A673 (cell line): Measurements from ENCODE around the gene ZNF280A. TPM values are rescaled to one million over a fixed set of nuclear protein-coding genes. Genes with fewer than 3 reads are reported as not detected.

Source experiments
- BruUV-seq: library from RNA; stranded (reverse); fragments of 400-500 nt; replicated peaks from 2 replicates; lab custom pipeline; 2021; lab: Mats Ljungman, UMichigan
- CTCF ChIA-PET: fragments of 300-600 bp; sonication (Branson Sonifier 250); formaldehyde crosslinking; loops from one replicate; lab custom pipeline; 2022; ENCODE audit warnings: antibody characterized with exemption; lab: Charles Lee
- POLR2A ChIA-PET: fragments of 300-600 bp; sonication (Branson Sonifier 250); formaldehyde crosslinking; loops from one replicate; lab custom pipeline; 2022; ENCODE audit warnings: antibody characterized with exemption; ENCODE audit not compliant: low non-redundant PET; lab: Charles Lee
- DNase-seq: peaks from one replicate; pipeline ENCODE4 v3.0.0-alpha.2; 2015; ENCODE audit warnings: low spot score
- H3K27ac ChIP-seq: fragments of 200-600 bp; sonication (generic); 2 replicates; pipeline ENCODE4 v1.5.1; 2016; ENCODE audit warnings: mixed run types, low read depth, mild to moderate bottlenecking, mixed read lengths, antibody characterized with exemption, low read length; ENCODE audit not compliant: poor library complexity, severe bottlenecking
- H3K27me3 ChIP-seq: fragments of 200-600 bp; sonication (generic); replicated peaks from 2 replicates; pipeline ENCODE4 v1.6.1; 2017; ENCODE audit warnings: mixed run types, low read depth, mild to moderate bottlenecking, mixed read lengths, antibody characterized with exemption, low read length; ENCODE audit not compliant: insufficient read depth, poor library complexity
- H3K36me3 ChIP-seq: fragments of 200-600 bp; sonication (generic); 2 replicates; pipeline ENCODE4 v1.6.1; 2016; ENCODE audit warnings: mixed run types, mild to moderate bottlenecking, mixed read lengths, antibody characterized with exemption, low read length; ENCODE audit not compliant: insufficient read depth, poor library complexity, severe bottlenecking
- H3K4me1 ChIP-seq: fragments of 200-600 bp; sonication (generic); 2 replicates; pipeline ENCODE4 v1.6.1; 2017; ENCODE audit warnings: mixed run types, mild to moderate bottlenecking, mixed read lengths, antibody characterized with exemption, low read length; ENCODE audit not compliant: insufficient read depth, poor library complexity, severe bottlenecking
- H3K4me3 ChIP-seq: fragments of 200-600 bp; sonication (generic); 2 replicates; pipeline ENCODE4 v1.5.1; 2016; ENCODE audit warnings: low read depth, mixed run types, mild to moderate bottlenecking, mixed read lengths, low read length; ENCODE audit not compliant: poor library complexity, severe bottlenecking
- H3K9me3 ChIP-seq: fragments of 200-600 bp; sonication (generic); 2 replicates; pipeline ENCODE4 v1.6.1; 2016; ENCODE audit warnings: mixed run types, low read depth, mild to moderate bottlenecking, mixed read lengths, antibody characterized with exemption, low read length; ENCODE audit not compliant: poor library complexity, severe bottlenecking
- CTCF ChIP-seq: fragments of 300-800, 200-600 bp; sonication (generic); conservative IDR thresholded peaks from 2 replicates; pipeline ENCODE4 v1.5.1; 2017; ENCODE audit warnings: low read depth, mild to moderate bottlenecking, antibody characterized with exemption, low read length, moderate library complexity, mixed read lengths
- EZH2 ChIP-seq: fragments of 200-600 bp; sonication (generic); IDR thresholded peaks from 2 replicates; pipeline ENCODE4 v1.6.1; 2017; ENCODE audit warnings: borderline replicate concordance, low read depth, mild to moderate bottlenecking, mixed read lengths, antibody characterized with exemption, low read length; ENCODE audit not compliant: poor library complexity, severe bottlenecking
- intact Hi-C: fragments of 100-400 bp; cut with micrococcal nuclease; formaldehyde crosslinking; loops from one replicate; pipeline ENCODE4 v1.10.0; 2022; ENCODE audit not compliant: unreplicated experiment
- total RNA-seq: library from RNA; stranded (reverse); gene quantifications from 2 replicates; pipeline ENCODE4 v1.2.3, GENCODE V29; 2021

The ZNF280A gene
- total RNA-seq, 1 experiment from 2014 or later, result not detected

DNA sequence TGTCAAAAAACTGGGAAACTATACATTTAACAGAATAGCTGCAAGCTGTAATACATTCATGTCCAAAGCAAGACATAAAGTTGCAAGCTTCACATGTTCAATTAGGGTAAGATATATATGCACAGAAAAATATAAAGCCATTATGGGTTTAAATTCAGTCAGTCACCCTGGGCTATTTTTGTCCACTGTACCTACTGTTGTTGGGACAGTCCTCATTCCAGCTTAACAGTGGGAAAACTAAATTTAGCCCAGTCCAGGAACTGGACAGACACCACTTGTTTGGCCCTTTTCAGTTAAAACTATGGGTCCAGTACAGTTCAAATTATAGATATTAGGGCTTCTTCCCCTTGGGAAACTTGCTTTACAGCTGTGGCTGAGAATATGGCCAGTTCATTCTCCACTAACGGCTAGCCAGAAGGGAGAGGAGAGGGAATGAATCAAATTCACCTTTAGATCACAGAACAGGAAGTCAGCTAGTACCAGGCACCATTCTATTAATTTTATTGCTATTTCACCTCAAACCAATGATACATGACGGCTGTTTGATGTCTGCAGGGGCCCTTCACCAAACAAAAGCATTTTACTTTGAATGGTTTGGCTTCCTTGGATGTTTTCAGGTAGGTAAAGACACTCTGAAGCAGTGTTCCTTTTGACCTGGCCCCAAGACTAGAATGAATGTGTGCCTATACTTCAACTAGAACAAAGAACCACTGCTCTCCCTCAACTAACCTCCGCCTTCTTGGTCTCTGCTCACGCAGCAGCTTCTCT lies 33.8 kb downstream of the ZNF280A start:
- Histone ChIP-seq H3K36me3 (peaks cover 19% of the 10 kb centered on the region), H3K9me3 (no peaks in the 10 kb centered on the region), H3K27me3 (no peaks in the 10 kb centered on the region), H3K4me1 (no peaks in the 10 kb centered on the region), H3K27ac (no peak overlapping the region), H3K4me3 (no peak overlapping the region)
- ChIA-PET CTCF (no interaction called here), POLR2A (no interaction called here)
- intact Hi-C loops, result no loop called here
- no TSS peak for BruUV-seq
- TF ChIP-seq EZH2 (no peak), CTCF (no peak)
- no peak for DNase-seq

DNA sequence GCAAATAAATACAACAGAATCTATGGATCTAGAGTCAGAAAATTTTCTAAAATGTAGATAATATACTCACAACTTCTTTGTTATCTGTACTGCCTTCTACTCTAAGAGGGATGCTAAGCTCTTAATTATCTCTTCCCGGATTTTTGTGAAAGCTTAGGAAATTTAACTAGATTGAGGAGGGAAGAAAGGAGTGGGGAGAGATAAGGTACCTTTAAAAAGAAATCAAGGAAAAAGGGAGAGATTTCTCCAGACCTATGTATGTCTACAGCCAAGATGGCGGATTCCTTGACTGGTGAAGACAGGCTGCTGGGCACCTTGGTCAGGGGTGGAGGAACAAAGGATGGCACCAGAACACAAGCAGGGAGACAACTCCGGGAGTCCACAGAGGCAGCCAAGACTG lies 34.5 kb downstream of the ZNF280A start:
- peaks cover 19% of the 10 kb centered on the region for H3K36me3 ChIP-seq
- intact Hi-C loops, result no loop called here
- no peaks in the 10 kb centered on the region for H3K9me3 ChIP-seq
- TF ChIP-seq CTCF (no peak), EZH2 (no peak)
- H3K4me1 ChIP-seq, result no peaks in the 10 kb centered on the region
- CTCF ChIA-PET, result no interaction called here
- no peak overlapping the region for H3K4me3 ChIP-seq
- DNase-seq, result no peak
- POLR2A ChIA-PET, result no interaction called here
- no peak overlapping the region for H3K27ac ChIP-seq
- no peaks in the 10 kb centered on the region for H3K27me3 ChIP-seq
- no TSS peak for BruUV-seq

GRCh38 chr22:22484023-22484422 lies 36.0 kb downstream of the ZNF280A start:
- H3K4me3 ChIP-seq, result no peak overlapping the region
- intact Hi-C loops, result no loop called here
- DNase-seq, result no peak
- no peaks in the 10 kb centered on the region for H3K4me1 ChIP-seq
- TF ChIP-seq CTCF (no peak), EZH2 (no peak)
- POLR2A ChIA-PET, result no interaction called here
- H3K27me3 ChIP-seq, result no peaks in the 10 kb centered on the region
- BruUV-seq, result no TSS peak
- CTCF ChIA-PET, result interaction anchor here (0.5 kb wide), 1 partner anchor 71 kb away, joined by 3 read pairs; no protein-coding TSS in a partner anchor
- H3K36me3 ChIP-seq, result peaks cover 17% of the 10 kb centered on the region
- no peaks in the 10 kb centered on the region for H3K9me3 ChIP-seq
- no peak overlapping the region for H3K27ac ChIP-seq
